ENCODE measurements around the gene NKX1-2. TPM values are rescaled to one million over a fixed set of nuclear protein-coding genes. Genes with fewer than 3 reads are reported as not detected.

Gene NKX1-2
- total RNA-seq: not detected in 2 replicates

DNA sequence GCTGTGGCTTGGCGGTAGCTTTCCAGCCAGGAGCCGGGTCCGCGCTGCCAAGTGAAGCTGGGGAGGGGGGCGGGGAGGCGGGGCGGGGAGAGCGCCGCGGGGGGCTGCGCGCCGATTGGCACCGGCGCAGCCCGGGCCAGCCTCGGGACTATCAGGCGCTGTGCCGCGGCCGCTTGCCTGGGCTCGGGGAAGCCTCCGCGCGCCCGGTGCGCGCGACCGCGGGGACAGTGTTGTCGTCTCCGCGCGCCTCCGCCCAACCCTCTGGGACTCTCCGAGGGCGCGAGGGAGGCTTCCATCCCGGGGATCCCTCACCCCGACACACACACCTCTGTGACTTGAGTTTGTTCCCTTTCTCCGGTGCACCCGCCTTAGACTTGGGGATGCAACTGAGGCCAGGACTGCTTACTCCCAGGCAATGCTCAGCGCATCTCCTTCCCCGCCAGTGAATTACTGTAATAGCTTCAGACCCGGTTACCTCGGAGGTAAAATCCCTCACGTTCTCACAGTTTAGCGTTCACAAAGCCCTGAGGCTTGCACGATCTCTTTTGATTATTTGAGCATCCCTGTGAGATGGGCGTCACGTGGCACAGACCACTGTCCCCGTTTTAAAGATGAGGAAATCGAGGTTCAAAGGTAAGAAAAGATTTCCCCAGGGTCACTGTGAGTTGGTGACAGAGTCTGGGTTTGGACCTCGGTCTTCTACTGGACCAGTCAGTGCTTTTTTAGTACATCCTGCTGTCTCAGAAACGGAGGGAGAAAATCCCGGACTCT lies at the start of gene NKX1-2:
TSS of gene NKX1-2 (minus strand) at position 24 of the 771 bp plus-strand sequence. CDS start 92 bp downstream, outside the sequence.
- intact Hi-C loops (cut with micrococcal nuclease): no loop called here

DNA sequence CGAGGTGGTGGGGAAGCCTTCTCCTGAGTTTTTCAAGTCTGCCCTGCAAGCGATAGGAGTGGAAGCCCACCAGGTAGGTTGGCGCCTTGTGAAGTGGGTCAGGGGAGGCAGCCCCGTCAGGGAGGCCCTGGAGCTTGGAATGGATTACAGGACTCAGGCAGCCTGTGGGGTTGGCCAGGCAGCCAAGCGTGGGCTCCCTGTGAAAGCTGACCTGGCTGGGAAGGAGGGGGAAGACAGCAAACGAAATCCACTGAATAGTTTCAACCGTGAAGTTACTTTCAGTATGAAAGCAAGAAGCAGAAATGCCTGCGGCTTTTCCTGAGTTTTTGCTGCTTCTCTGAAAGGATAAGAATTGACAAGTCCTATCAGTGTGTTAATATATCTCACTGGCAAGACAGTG lies 48.2 kb upstream of the NKX1-2 start:
- intact Hi-C loops (cut with micrococcal nuclease): no loop called here

DNA sequence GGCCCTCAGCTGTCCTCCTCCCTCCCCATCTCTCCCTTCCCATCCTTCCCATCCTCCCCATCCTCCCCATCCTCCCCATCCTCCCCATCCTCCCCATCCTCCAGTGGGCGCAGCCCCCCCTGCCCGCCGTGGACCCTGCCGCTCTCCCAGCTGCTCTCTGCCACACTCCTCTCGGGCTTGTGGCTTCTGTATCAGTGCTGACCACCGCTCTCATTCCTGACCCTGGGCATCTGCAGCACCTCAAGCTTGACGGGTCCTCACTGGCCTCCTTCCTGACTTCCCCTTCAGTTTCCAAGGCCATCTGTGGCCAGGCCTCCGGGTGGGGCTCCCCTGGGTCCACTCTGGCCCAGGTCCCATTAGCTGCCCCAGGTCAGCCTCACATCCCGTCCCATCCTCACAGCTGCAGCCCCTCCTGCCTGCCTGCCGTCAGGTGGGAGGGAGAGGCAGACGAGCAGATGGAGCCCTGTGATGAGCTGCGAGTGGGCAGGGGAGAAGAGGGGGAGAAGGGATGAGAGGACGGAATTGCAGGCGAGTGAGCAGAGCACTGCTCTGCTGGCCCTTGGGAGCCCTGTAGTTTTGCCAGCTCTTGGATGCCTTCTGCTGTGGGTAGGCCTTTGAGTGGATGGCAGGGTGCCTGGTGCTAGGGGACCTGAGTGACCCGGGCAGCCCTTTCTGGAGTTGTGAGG lies 47.5 kb upstream of the NKX1-2 start:
- intact Hi-C loops (cut with micrococcal nuclease): no loop called here

DNA sequence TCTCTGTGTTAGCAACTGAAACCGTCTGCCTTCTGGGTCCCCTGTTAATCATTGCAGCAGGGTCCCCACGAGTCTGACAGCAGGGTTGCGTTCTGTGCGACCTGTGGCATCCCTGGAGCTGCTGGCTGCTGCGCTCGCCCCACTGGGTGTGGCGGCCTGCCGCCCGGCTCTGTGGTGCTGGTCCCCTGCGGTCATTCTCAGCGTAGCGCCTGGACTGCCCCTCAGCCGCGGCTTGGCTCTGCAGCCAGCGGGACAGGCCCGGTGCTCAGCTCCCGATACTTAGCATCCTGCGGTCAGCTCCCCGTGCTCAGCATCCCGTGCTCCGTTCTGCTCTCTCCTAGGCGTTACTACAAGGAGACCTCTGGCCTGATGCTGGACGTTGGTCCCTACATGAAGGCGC lies 46.8 kb upstream of the NKX1-2 start:
- intact Hi-C loops (cut with micrococcal nuclease): no loop called here

DNA sequence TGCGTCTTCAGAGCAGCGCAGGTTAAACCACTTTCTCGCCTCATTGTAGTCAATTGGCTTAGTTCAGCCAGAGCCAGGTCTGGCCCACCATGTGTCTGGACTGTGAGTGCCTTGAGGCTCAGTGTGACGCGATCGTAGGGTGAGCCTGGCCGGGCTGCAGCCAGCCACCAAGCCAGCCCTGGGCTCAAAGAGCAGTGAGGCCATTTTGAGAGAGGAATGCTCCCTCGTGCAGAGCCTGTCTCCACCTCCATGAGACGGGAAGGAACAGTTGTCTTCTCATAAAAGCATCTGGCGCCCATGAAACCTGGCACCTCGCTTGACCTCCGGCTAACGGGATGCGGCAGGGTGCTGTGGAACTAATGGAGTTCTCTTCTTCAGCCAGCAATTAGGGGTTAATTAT lies 46.3 kb upstream of the NKX1-2 start:
- intact Hi-C loops (cut with micrococcal nuclease): no loop called here

DNA sequence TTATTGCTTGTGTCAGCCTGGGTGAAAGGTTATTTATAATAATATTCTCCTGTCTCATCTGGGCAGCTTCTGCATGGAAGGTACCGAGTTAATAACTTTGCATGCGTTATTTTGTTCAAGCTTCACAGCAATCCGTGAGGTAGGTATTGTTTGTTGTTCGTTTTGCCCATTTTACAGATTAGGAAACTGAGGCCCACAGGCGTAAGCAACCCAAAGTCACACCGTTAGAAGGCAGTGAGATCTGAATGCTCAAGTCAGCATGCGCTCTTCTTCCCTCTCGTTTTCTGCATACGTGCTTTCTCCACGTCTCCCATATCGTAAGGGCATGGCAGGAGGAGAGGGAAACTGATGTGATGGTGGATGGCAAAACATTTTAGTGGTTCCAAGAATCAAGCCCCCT lies 45.9 kb upstream of the NKX1-2 start:
- intact Hi-C loops (cut with micrococcal nuclease): no loop called here

DNA sequence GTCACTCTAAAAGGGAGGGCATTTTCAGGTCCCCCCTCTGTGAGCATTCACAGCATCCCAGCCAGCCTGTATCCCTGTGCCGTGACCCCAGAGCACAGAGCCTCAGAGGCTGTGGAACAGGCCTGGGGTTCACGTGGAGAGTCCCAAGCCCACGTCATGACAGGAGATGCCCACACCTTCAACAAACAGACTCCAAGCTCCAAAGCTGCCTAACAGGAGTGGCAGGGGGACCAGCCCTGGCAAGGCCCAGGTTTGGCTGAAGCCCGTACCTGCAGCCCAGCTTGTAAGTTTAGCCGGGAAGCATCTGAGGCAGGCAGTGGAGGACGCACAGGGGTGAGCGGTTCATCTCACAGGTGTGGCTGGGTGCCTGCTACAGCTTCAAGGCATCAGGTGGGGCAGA lies 45.3 kb upstream of the NKX1-2 start:
- intact Hi-C loops (cut with micrococcal nuclease): no loop called here

DNA sequence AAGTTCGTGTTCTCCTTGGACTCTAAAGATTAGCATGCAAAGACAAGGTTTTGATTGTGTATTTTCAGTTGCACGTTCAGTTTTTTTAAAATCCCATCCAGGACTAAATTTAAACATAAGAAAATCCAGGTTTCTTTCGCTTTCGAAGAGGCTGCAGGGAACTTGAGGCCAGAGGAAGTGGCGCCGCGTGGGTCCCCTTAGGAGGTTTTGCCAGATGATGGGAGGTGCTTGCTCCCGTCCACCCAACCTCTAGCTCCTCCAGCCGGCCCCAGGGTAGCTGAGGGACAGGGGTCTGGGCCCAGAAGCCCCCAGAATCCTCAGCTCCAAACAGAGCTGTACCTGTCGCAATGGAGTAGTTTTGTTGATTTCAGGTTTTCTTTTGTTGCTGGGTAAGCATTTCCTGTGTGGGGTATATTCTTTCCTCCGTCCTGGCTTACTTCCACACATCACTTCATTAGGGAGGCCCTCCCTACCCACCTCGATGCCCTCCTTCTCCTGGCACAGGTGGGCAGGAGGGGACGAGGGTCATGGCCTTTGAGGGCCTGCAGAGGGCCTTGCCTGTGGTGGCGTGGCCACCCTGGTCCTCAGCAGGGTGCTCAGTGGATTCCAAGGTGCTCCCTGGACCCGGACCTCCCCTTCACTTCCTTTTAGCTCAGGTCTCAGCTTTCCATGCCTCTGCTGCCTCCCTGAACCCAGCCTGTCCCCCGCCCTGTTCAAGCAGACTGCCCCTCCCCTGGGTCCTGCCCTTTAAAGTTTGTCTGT lies 44.4 kb upstream of the NKX1-2 start:
- intact Hi-C loops (cut with micrococcal nuclease): no loop called here

DNA sequence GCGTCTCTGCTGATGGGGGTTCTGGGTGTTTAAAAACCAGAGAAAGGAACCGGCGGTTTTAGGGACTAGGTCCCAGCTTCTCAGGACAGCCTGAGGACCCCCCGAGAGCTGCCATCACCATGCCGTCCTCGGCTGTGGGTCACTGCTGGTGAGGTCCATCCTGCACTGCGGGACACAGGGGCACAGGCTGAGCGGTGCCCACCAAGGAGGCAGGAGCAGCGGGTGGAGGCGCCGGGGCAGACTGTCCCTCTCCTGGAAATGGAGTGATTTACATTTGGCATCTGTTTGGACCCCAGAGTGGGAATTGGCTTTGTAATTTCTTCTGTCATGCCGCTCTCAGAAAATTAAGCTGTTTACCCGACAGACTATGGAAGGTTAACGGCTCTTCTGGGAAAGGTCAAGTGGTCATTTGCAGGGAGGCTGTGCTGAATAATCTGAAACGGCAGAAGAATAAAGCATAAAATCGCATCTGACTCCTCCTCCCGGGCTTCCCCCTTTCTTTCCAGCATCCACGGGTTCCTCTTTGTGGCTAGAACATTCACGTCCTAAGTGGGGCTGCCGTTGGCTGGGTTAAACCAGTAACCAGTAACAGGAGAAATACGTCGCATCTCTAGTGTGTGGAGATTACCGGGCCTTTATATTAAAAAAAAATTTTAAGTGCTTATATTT lies 43.5 kb upstream of the NKX1-2 start:
- intact Hi-C loops (cut with micrococcal nuclease): no loop called here

DNA sequence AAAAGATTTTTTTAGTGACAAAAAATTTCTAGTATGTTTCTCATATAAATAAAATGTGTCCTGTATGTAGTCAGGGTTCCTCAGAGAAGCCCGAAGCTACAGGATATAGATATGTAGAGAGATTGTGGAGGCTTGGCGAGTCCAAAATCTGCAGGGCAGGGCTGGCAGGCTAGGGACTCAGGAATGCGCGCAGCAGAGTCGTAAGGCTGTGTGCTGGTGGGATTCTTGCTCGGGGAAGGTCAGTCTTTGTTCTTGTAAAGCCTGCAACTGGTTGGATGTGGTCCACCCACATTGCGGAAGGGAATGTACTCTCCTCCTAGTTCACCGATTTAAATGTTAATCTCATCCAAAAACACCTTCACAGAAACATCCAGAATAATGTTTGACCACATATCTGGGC lies 42.4 kb upstream of the NKX1-2 start:
- intact Hi-C loops (cut with micrococcal nuclease): no loop called here

DNA sequence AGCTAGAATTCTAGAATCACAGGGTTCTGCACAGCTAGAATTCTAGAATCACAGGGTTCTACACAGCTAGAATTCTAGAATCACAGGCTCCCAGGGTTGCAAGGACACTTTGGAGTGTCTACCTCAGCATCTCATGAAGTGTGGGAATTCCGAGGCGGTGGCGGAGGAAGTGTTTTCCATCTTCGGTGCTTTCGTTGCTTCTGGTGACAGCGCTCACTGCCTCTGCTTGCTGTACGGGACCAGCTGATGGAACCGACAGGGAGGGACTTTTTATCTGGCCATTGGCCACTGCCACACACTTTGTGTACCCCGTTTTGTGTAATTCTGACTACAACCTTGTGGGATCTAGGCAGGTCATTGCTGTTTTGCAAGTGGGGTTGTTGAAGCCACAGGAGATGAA lies 41.3 kb upstream of the NKX1-2 start:
- intact Hi-C loops (cut with micrococcal nuclease): no loop called here

DNA sequence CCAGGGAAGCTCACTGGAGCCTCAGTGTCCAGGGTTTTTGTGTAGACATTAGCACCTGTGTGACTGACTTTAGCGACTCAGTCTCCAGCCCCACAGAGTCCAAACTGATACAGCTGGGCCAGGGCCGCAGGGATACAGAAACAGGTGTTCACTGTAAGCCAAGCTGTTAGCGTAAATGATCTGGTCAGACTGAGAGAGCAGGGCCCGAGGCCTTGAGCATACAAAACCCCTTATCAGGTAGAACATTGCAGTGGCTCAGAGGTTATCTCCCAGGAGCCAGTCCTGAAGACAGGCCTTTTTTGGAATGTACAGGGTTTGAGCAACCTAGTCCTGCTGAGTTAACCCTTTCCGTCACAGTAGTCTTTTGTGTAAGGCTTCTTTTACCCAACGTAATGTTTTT lies 36.8 kb upstream of the NKX1-2 start:
- intact Hi-C loops (cut with micrococcal nuclease): no loop called here

DNA sequence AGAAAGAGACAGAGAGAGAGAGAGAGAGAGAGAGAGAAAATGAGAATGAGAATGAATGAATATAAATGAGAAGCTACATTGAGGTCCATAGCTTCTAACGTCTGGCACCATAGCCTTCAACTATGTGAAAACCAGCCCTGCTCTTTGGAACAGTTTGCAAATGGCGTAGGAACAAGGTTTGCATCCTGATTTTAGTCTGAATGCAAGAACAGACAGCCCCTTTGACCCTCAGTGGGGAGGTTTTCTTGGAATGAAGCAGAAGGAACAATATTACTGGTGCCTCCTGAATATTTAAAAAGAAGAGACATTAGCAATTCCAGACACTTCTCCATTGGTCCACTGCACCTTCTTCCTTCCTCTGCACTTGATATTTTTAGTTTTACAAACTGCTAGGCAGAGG lies 34.8 kb upstream of the NKX1-2 start:
- intact Hi-C loops (cut with micrococcal nuclease): no loop called here

DNA sequence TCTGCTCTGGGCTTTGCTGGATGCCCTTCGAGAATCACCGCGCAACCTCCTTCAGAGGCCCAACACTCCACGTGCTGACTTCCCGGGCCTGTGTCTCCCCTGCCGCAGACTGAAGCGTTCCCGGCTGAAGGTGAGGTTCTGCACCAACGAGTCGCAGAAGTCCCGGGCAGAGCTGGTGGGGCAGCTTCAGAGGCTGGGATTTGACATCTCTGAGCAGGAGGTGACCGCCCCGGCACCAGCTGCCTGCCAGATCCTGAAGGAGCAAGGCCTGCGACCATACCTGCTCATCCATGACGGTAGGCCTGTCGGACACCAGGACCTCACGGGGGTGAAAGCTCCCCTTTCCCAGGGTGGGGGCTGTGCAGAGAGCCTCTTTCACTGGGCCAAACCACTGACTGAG lies 34.2 kb upstream of the NKX1-2 start:
- intact Hi-C loops (cut with micrococcal nuclease): no loop called here

DNA sequence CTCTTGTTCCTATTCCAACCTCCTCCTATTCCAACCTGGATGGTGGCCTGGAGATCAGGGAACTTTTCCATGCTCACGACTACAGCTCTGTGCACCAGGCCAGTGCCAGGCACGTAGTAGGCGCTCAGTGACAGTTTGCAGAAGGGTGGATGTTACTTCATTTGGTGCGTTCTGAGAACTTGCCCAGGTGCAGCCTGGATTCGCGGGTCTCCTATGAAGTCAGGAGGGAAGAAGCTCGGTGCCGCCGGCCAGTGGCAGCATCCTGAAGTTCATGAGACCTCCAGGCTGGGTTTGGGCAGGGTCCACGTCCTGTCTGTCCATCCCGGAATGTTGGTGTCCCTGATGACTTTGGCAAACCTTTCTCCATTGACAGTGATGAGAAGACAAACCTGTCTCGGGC lies 33.0 kb upstream of the NKX1-2 start:
- intact Hi-C loops (cut with micrococcal nuclease): no loop called here

DNA sequence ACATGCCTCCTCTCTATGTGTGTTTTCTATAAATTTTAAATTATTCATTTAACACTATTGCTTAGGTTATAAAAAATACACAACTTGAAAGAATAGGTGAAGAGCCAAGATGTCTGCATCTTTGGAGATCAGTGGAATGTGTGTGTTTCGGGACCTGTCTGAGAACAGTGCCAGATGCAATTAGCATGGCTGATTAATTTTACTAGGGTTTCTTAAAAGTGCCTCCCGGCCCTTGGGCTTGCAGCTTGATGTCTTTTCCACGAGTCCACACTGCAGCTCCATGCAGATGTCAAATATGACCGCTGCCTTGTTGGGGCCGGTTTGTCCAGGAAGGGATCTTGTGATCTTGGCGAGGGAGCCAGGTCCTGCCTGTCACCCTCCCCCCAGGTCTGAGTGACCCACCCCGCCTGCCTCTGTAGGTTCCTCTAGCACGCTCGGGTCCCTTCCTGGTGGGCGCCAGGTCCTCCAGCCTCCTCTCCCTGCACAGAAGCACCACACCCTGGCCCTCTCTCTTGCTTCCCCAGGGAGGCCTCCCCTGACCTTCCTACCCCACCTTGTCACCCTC lies 32.5 kb upstream of the NKX1-2 start:
- intact Hi-C loops (cut with micrococcal nuclease): no loop called here

DNA sequence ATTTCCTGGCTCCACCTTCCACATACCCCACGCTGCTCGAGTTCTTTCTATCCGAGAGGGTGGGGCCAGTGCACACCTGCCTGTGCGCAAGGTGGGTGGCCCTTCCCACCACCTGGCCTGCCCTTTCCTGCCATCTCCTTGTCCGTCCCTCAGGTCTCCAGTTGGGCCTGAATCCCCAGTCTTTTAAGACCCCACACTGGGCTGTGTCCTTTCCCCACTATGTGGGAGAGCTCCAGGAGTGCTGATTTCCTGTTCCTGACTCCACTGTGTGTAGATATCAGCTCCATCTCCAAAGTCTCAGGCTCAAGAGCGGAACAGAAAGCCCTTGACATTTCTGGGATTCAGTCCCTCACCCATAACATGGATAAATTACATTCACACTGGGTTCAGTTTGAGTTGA lies 31.9 kb upstream of the NKX1-2 start:
- intact Hi-C loops (cut with micrococcal nuclease): no loop called here

DNA sequence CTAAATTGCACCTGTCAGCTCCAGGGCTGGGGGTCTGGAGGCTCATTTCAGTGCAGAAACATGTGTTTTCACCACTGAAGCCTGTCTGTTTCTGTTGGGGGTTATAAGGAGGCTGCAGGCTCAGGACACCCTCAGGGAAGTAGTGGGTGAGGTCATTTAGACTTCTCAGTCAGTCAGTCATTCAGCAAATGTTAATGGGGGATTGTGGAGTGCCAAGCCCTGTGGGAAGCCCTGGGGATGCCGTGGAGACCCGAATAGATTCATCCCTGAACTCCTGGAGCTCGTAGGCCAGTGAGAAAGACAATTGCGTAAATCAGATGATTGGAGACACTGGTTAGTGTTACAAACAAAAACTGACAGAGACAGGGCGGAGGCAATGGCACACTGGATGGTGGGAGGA lies 31.0 kb upstream of the NKX1-2 start:
- intact Hi-C loops (cut with micrococcal nuclease): no loop called here

DNA sequence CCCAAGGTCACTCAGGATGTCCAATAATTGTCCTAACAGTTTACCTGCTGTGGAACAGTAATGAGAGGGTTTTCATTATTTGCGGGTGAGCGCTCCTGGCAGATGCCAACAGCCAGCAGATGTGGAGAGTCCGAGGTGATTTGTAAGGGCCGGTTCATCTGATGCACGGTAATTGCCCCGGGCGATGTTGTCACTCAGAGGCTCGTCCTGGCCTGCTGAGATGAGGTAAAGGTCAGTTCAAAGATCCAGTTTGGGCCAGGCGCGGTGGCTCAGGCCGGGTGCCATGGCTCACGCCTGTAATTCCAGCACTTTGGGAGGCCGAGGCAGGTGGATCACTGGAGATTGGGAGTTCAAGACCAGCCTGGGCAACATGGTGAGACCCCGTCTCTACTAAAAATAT lies 28.7 kb upstream of the NKX1-2 start:
- intact Hi-C loops (cut with micrococcal nuclease): no loop called here

DNA sequence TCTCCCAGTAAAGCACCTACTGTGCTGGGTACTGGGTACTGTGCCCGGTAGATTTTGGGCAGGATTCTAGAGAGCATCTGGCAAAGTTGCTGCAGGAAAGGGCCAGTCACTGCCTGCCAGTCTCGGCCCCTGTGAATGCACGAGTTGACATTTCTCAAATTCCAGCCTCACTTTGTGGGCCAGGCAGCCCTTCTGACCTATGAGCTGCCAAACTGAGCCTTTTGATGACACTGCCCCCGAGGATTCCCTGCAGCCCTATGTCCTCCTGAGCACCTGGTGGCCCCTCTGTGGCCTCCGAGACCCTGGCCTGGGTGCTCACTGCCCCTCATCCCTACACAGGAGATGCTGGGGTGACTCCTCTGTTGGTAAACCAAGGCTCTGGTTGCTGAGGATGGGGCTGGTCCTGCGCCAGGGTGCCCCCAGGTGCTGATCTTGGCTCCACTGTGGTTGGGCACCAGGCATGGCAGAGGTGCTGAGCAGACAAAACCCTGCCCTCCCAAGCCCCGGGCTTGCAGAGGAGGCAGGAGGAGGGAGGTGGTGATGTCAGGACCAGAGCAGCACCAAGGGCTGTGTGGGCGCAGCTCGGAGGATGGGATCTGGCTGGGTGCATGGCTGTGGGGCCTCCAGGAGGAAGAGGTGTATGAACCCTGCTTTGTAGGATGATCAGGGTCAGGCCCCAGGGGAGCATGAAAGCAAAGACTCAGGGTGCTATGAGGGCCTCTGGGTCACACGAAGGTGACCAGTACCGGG lies 28.0 kb upstream of the NKX1-2 start:
- intact Hi-C loops (cut with micrococcal nuclease): no loop called here
